Panc1 (cell line): ENCODE results near the gene CARMIL1. TPM values are rescaled to one million over a fixed set of nuclear protein-coding genes. Genes with fewer than 3 reads are reported as not detected.

Experiments
- ATAC-seq: fragments of 200-7000 bp; cut with Tn5 transposase; 2 replicates; pipeline ENCODE4 v1.9.1; 2020; ENCODE audit warnings: mild to moderate bottlenecking, moderate library complexity
- BruUV-seq: library from RNA; stranded (reverse); fragments of 400-500 nt; replicated peaks from 2 replicates; lab custom pipeline; 2021; lab: Mats Ljungman, UMichigan
- CTCF ChIA-PET: fragments of 300-600 bp; sonication (Branson Sonifier 250); formaldehyde crosslinking; loops from one replicate; lab custom pipeline; 2022; ENCODE audit warnings: antibody characterized with exemption; lab: Charles Lee
- POLR2A ChIA-PET: fragments of 300-600 bp; sonication (Branson Sonifier 250); formaldehyde crosslinking; loops from one replicate; lab custom pipeline; 2022; ENCODE audit warnings: antibody characterized with exemption; lab: Charles Lee
- DNase-seq: peaks from one replicate; pipeline ENCODE4 v3.0.0-alpha.2; 2010; ENCODE audit warnings: low read depth, low spot score
- H3K27ac ChIP-seq: 2 replicates; pipeline ENCODE4 v1.5.1; 2011; ENCODE audit warnings: mild to moderate bottlenecking, low read length, inconsistent platforms
- H3K27me3 ChIP-seq: fragments of 200-500 bp; sonication (Bioruptor generic); 2 replicates; pipeline ENCODE4 v1.6.0; 2014; ENCODE audit warnings: low read length, inconsistent platforms; ENCODE audit not compliant: control insufficient read depth, insufficient read depth
- H3K36me3 ChIP-seq: fragments of 200-500 bp; sonication (Bioruptor generic); 2 replicates; pipeline ENCODE4 v1.5.1; 2014; ENCODE audit warnings: inconsistent platforms, mild to moderate bottlenecking, low read length, moderate library complexity; ENCODE audit not compliant: control insufficient read depth, insufficient read depth
- H3K4me1 ChIP-seq: 2 replicates; pipeline ENCODE4 v1.5.1; 2011; ENCODE audit warnings: inconsistent platforms, mild to moderate bottlenecking, low read length, moderate library complexity; ENCODE audit not compliant: control insufficient read depth, insufficient read depth
- H3K4me3 ChIP-seq, 2 experiments: 2 replicates each; pipeline ENCODE4 v1.5.1; 2011 to 2012; ENCODE audit warnings: low read depth in 2 of 2, low read length in 2 of 2, mild to moderate bottlenecking in 2 of 2, inconsistent platforms in 1 of 2, moderate library complexity in 1 of 2
- H3K9me3 ChIP-seq: fragments of 200-500 bp; sonication (Bioruptor generic); 2 replicates; pipeline ENCODE4 v1.5.1; 2014; ENCODE audit warnings: low read depth, mild to moderate bottlenecking, inconsistent platforms, low read length, moderate library complexity; ENCODE audit not compliant: control insufficient read depth, insufficient read depth
- POLR2AphosphoS5 ChIP-seq: IDR thresholded peaks from 2 replicates; pipeline ENCODE4 v1.6.1; 2012; ENCODE audit warnings: mild to moderate bottlenecking, low read depth, low read length, moderate library complexity
- SIN3A ChIP-seq: IDR thresholded peaks from 2 replicates; pipeline ENCODE4 v1.6.1; 2012; ENCODE audit warnings: low read depth, mild to moderate bottlenecking, low read length, moderate library complexity, borderline replicate concordance; ENCODE audit not compliant: insufficient read depth
- TCF7L2 ChIP-seq: IDR thresholded peaks from 2 replicates; pipeline ENCODE4 v1.6.1; 2011; ENCODE audit warnings: mild to moderate bottlenecking, low read depth, low read length, inconsistent platforms
- in situ Hi-C: cut with HindIII; loops from 2 replicates; pipeline ENCODE4 v1.10.0; 2016; ENCODE audit warnings: low sequenced_read_pairs, low pct_unique_long_range_greater_than_20kb
- intact Hi-C: fragments of 100-400 bp; cut with micrococcal nuclease; formaldehyde crosslinking; loops from one replicate; pipeline ENCODE4 v1.10.0; 2022; ENCODE audit not compliant: unreplicated experiment
- total RNA-seq: library from RNA; stranded (reverse); gene quantifications from one replicate; pipeline ENCODE4 v1.2.1, GENCODE V29; 2021; ENCODE audit not compliant: unreplicated experiment
- TF ChIP-seq, protein P1 (sequence below), 2 experiments: IDR thresholded peaks; 2 replicates each; pipeline ENCODE4 v1.6.1; 2011 to 2012; ENCODE audit warnings: low read depth in 2 of 2, control low read depth in 1 of 2, low read length in 1 of 2, mild to moderate bottlenecking in 1 of 2, moderate library complexity in 1 of 2; ENCODE audit not compliant: insufficient read depth in 1 of 2
- TF ChIP-seq, protein P2 (sequence below): fragments of 450-650 bp; IDR thresholded peaks from 2 replicates; pipeline ENCODE4 v1.5.1; 2017; ENCODE audit warnings: mild to moderate bottlenecking

Gene CARMIL1
- total RNA-seq, 1 experiment from 2014 or later = 4.0 TPM

DNA sequence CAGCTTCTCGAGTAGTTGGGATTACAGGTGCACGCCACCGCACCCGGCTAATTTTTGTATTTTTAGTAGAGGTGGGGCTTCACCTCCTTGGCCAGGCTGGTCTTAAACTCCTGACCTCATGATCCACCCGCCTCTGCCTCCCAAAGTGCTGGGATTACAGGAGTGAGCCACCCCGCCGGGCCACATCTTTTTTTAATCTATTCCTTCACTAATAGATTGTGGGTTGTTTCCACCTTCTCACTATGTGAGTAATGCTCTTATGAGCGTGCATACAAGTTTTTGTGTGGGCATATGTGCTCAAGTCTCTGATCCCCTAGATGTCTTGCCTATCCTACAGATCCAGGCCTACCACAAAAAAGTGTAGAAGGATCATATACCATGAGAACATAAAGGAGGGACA, 30.7 kb downstream of the CARMIL1 start:
- Histone ChIP-seq H3K27me3 (no peaks in the 10 kb centered on the region), H3K36me3 (no peaks in the 10 kb centered on the region), H3K27ac (no peak overlapping the region), H3K9me3 (no peaks in the 10 kb centered on the region), H3K4me3 (no peak overlapping the region), H3K4me1 (no peaks in the 10 kb centered on the region)
- TF ChIP-seq SIN3A = no peak
- TF ChIP-seq, protein P1, sequence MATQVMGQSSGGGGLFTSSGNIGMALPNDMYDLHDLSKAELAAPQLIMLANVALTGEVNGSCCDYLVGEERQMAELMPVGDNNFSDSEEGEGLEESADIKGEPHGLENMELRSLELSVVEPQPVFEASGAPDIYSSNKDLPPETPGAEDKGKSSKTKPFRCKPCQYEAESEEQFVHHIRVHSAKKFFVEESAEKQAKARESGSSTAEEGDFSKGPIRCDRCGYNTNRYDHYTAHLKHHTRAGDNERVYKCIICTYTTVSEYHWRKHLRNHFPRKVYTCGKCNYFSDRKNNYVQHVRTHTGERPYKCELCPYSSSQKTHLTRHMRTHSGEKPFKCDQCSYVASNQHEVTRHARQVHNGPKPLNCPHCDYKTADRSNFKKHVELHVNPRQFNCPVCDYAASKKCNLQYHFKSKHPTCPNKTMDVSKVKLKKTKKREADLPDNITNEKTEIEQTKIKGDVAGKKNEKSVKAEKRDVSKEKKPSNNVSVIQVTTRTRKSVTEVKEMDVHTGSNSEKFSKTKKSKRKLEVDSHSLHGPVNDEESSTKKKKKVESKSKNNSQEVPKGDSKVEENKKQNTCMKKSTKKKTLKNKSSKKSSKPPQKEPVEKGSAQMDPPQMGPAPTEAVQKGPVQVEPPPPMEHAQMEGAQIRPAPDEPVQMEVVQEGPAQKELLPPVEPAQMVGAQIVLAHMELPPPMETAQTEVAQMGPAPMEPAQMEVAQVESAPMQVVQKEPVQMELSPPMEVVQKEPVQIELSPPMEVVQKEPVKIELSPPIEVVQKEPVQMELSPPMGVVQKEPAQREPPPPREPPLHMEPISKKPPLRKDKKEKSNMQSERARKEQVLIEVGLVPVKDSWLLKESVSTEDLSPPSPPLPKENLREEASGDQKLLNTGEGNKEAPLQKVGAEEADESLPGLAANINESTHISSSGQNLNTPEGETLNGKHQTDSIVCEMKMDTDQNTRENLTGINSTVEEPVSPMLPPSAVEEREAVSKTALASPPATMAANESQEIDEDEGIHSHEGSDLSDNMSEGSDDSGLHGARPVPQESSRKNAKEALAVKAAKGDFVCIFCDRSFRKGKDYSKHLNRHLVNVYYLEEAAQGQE (IDR thresholded peaks at IDR 0.05; ENCODE audit: insufficient read depth in 1 of 2, low read depth in 2 of 2, low read length in 1 of 2) = no peak
- TF ChIP-seq TCF7L2 = no peak
- no peak for TF ChIP-seq POLR2AphosphoS5
- TF ChIP-seq, protein P2, sequence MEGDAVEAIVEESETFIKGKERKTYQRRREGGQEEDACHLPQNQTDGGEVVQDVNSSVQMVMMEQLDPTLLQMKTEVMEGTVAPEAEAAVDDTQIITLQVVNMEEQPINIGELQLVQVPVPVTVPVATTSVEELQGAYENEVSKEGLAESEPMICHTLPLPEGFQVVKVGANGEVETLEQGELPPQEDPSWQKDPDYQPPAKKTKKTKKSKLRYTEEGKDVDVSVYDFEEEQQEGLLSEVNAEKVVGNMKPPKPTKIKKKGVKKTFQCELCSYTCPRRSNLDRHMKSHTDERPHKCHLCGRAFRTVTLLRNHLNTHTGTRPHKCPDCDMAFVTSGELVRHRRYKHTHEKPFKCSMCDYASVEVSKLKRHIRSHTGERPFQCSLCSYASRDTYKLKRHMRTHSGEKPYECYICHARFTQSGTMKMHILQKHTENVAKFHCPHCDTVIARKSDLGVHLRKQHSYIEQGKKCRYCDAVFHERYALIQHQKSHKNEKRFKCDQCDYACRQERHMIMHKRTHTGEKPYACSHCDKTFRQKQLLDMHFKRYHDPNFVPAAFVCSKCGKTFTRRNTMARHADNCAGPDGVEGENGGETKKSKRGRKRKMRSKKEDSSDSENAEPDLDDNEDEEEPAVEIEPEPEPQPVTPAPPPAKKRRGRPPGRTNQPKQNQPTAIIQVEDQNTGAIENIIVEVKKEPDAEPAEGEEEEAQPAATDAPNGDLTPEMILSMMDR = no peak
- in situ Hi-C loops = no loop called here
- ChIA-PET CTCF (interaction anchor here (0.7 kb wide), 1 partner anchor 77 kb away, joined by 5 read pairs; no protein-coding TSS in a partner anchor), POLR2A (no interaction called here)
- no TSS peak for BruUV-seq
- intact Hi-C loops = no loop called here
- DNase-seq (no peak), ATAC-seq (no peak)

DNA sequence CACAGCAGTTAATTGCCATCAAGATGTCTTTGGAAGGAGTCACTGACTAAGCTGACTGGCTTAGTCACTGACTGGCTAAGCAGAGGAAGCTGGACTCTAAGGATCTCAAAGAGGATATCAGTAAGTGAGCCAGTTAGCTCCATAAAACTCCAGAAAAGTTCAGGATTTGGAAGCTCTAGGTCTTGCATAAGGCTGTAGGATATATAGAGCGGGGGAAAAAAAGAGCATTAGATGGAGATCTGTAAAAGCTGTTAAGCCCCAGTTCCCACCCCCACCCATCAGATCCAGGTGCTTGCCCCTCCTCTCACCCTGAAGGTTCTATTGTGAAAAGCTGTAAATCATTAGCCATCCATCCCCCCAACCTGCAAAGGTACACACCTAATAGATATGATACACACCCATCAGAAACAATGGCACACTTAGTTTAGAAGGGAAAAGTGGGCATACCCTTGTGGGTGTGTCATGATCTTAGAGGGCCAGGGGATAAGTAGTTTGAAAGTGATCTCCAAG, 32.2 kb downstream of the CARMIL1 start:
- Histone ChIP-seq H3K4me1 (no peaks in the 10 kb centered on the region), H3K9me3 (no peaks in the 10 kb centered on the region), H3K27ac (no peak overlapping the region), H3K27me3 (no peaks in the 10 kb centered on the region), H3K4me3 (no peak overlapping the region), H3K36me3 (no peaks in the 10 kb centered on the region)
- in situ Hi-C loops (no loop called here), intact Hi-C loops (no loop called here)
- TF ChIP-seq SIN3A (no peak), POLR2AphosphoS5 (no peak), TCF7L2 (no peak)
- TF ChIP-seq, protein P2 = no peak
- TF ChIP-seq, protein P1 (IDR thresholded peaks at IDR 0.05; ENCODE audit: insufficient read depth in 1 of 2, low read depth in 2 of 2, low read length in 1 of 2) = no peak
- ChIA-PET CTCF (no interaction called here), POLR2A (no interaction called here)
- ATAC-seq (no peak), DNase-seq (no peak)
- BruUV-seq = no TSS peak
